HG02970 (cell line): ENCODE results near the gene ARL3.
"Not testable (repeated sequence)": the region's sequence is repeated elsewhere in the genome, so short reads cannot be mapped to it uniquely, and the experiment has no call there.

Source experiments
- ATAC-seq: cut with Tn5 transposase; IDR thresholded peaks from one replicate; pipeline ENCODE4 v1.9.1; 2021; ENCODE audit warnings: mild to moderate bottlenecking, moderate library complexity, moderate number of reproducible peaks; ENCODE audit not compliant: unreplicated experiment, low FRiP score

ARL3 gene

DNA sequence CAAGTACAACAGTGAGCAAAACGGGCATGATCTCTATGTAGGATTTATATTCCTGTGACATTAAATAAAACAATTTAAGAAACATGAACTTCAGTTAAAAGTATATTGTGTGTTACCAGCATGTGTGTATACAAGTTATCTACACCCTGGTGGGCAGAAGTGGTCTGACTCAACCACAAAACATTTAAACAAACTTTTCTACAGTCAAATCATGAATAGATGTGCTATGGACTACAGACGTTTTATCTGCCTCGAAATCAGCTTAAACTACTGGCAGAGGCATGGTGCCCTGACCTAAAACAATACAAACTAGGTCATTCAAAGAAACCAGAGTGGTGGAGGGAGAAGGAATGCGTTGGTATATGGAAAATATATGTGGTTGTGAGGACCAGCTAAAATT, 3.6 kb downstream of the ARL3 start:
- no peak for ATAC-seq

DNA sequence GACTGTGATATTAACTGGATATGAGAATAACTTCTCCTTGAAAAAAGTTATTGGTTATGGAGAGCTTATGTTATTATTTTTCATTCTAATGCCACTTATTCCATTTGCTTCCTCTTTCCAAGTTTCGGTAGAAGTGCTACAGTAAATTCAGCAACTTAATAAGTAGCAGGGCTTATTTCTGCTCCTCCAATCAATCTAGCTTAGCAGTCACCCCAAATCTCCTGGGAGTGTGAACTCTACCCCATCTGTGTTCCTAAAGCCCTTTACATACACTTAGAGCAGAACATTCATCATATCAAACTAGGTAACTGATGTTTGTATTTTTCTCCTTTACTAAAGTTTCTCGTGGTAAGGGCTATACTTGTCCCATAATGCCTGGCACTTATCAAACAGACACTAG, 8.7 kb downstream of the ARL3 start:
- ATAC-seq, result no peak

GRCh38 chr10:102704915-102705314, 9.3 kb downstream of the ARL3 start:
- no peak for ATAC-seq

DNA sequence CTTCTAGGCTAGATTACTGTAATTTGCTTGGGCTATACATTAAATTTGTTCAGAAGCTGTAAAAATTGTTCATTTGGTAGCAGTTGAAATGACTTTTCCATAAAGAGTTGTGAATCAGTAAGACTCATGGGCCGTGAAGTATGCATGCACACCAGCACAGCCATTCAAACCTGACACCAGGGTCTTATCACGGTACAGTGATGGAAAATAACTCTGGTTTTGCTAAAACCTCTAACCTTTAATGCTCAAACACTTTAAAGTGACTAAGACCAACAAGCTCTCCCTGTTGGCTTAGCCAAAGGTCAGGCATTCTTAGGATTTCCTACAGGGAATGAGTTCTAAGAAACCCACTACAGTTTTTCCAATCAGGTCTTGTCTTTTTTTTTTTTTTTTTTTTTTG, 11.5 kb downstream of the ARL3 start:
- ATAC-seq, result no peak

DNA sequence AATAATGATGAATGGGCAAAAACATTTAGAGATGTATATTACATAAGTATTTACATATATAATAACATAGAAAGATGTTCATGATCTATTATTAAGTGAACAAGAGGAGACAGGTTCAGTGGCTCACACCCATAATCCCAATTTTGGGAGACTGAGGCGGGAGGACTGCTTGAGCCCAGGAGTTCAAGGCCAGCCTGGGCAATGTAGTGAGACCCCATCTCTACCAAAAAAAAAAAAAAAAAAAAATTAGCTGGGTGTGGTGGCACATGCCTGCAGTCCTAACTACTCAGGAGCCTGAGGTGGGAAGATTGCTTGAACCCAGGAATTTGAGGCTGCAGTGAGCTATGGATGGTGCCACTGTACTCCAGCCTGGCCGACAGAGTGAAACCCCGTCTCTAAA, 12.4 kb downstream of the ARL3 start:
- ATAC-seq, result no peak

GRCh38 chr10:102701272-102701671, 12.9 kb downstream of the ARL3 start:
- ATAC-seq, result no peak

GRCh38 chr10:102698894-102699293, 15.3 kb downstream of the ARL3 start:
- ATAC-seq, result no peak

DNA sequence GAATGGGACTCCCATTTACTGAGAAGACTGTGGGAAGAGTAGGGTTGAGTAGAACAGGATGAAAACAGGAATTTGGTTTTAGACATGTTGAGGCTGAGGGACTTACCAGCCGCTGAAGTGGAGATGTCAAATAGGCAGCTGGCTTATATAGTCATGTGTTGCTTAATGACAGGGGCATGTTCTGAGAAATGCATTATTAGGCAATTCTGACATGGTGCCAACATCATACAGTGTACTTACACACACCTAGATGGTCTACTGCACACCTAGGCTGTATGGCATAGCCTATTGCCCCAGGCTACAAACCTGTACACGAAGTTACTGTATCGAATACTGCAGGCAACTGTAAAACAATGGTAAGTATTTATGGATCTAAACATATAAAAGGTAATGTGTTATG, 17.5 kb downstream of the ARL3 start:
- ATAC-seq, result no peak

DNA sequence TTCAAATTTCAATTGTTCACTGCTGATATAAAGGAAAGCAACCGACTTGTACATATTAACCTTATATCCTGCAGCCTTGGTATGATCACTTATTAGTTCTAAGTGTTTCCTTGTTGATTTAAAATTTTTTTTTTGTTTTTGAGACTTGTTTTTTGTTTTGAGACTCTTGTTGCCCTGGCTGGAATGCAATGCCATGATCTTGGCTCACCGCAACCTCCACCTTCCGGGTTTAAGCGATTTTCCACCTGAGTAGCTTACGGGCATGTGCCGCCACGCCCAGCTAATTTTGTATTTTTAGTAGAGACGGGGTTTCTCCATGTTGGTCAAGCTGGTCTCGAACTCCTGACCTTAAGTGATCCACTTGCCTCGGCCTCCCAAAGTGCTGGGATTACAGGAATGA, 18.8 kb downstream of the ARL3 start:
- not testable (repeated sequence) for ATAC-seq

GRCh38 chr10:102691285-102692066, 22.7 kb downstream of the ARL3 start:
- no peak for ATAC-seq

DNA sequence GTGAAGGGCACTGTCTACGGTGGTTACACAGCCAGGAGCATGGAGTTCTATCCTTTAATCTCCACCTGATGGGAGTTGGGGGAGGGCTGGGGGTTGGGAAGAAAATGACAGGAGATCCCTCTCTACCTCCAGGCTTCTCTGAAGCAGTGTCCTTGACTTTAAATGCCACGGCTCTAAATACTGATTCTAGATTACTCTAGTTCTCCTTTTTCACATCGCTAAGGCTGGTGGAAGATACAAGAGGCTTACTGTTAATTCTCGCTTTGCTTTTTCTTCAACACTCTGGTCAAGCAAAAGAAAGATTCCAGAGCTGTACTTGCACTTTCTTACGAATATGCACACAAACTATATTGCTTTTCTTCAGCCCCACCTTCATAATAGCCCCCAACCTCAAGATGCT, 30.5 kb downstream of the ARL3 start:
- ATAC-seq, result no peak

DNA sequence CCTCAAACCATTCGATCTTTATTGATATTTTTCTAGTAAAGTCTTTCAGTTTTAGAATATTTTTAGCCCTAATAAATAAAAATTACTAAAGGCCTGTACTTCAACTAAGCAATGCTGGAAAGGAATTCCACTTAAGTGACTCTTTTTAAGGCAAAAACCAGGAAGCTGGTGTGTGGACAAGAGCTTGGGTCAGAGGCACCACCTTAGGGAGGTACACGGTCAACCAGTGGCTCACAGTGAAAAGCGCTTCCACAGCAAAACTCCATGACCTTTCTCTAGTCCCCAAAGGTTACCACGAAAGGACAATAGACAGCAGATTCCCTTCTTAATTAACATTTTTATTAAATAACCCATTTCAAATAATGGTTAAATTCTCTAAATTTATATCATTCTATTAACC, 31.2 kb downstream of the ARL3 start:
- ATAC-seq, result no peak

DNA sequence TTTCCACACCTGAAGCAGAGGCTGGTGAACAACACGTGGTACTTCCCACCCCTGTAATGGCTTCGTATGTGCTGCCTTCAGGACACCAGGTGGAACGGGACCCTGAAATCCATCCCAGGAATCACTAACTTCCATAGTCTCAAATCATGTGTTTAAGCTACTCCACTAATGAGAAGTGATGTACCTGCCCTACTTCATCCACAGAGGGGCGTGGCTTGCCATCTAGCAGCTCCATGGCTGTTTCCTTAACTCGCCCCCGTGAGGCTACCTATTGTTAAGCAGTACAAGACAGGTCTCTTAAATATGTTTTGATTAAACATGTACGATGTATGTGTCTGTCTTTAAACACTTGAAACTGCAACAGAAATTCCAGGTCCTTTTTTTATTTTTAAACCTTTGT, 31.8 kb downstream of the ARL3 start:
- ATAC-seq, result no peak

DNA sequence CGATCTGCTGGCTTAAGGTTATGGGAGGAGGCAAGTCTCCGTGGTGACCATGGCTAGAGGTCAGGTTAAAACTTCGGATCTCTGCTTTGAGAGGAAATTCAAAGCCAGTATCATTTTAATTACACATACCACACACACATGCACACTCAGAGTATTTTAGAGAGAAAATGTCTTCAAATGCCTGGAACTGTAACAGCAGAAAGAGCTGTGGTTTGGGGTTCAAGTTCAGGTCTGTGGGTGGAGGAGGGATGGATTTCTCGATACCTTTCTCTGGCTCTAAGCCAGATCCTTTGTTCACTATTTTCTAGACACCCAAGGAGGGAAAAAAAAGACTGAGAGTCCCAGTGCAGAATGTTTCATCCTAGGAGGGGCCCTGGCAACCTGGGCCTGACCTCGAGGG, 32.5 kb downstream of the ARL3 start:
- no peak for ATAC-seq

GRCh38 chr10:102679596-102679995, 34.6 kb downstream of the ARL3 start:
- no peak for ATAC-seq

GRCh38 chr10:102678842-102679289, 35.3 kb downstream of the ARL3 start:
- no peak for ATAC-seq

DNA sequence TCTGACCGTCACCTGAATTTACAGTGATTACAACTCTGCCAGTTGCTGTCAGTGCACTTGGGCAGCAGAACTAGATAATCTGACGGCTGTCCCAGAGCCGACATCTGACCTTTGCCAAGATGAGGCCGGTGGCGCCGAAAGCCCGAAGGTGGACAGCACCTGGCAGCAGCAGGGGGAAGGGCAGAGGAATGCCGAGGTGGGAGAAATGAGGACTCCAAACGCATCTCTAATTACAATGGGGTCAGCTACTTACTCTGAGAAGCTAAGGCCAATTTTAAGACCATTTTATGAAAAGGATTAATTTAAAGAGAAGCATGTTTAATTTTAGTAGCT, 36.2 kb downstream of the ARL3 start:
- ATAC-seq, result no peak

GRCh38 chr10:102677331-102678067, 36.7 kb downstream of the ARL3 start:
- no peak for ATAC-seq

GRCh38 chr10:102676534-102677315, 37.5 kb downstream of the ARL3 start:
- no peak for ATAC-seq

GRCh38 chr10:102675666-102676533, 38.3 kb downstream of the ARL3 start:
- no peak for ATAC-seq
